ENCODE results near the gene SLC6A3. TPM values are rescaled to one million over a fixed set of nuclear protein-coding genes. Genes with fewer than 3 reads are reported as not detected.

SLC6A3 gene
- total RNA-seq, 1 experiment from 2014 or later, result not detected

DNA sequence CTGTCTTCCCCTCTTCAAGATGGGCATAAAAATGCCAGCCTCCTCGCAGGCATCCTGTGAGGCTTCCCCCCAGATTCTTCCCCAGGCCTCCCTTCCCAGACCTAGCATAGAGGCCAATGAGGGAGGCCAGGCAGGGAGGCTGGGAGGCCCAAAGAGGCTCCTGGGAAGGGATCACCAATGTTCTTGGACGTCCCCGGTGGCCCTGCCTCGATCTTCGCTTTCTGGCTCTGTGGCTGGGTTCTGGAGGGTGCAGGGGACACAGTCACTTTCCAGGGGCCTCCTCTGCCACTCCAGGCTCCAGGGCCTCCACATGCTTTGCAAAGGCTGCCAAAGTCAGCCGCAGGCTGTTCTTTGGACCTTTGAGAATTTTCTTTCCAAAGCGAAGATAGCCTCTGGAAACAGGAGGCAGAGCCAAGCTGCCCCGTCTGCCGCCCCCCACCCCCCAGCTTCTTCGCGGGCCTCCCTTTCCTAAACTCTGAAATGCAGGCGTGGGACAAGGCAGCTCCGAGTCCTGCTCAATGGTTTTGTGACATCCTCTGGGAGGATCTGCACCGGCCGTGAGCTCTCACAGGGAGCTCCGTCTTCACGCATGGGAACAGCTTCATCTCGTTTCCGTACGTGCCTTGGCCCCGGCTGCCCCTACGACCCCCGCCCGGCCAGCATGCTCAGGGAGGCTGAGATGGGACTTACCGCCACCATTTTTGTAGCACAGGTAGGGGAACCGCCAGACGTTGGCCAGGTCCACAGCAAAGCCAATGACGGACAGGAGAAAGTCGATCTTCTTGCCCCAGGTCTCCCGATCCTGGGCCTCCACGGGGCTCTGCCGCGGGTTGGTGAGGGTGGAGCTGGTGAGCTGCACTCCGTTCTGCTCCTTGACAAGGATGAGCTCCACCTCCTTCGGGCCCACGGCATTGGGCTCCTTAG lies 2.8 kb downstream of the SLC6A3 start:
- H3K9me3 ChIP-seq (ENCODE audit: low read depth, low read length, poor library complexity, severe bottlenecking), result no peaks in the 10 kb centered on the region
- no peaks in the 10 kb centered on the region for H3K36me3 ChIP-seq (ENCODE audit: insufficient read depth, low read length, poor library complexity, severe bottlenecking)
- ChIA-PET POLR2A (ENCODE audit: low non-redundant PET) (no interaction called here), CTCF (no interaction called here)
- DNase-seq (ENCODE audit: low spot score), result no peak
- H3K4me3 ChIP-seq (ENCODE audit: low read depth, low read length, poor library complexity, severe bottlenecking), result no peak overlapping the region
- H3K4me1 ChIP-seq (ENCODE audit: insufficient read depth, low read length, poor library complexity, severe bottlenecking), result no peaks in the 10 kb centered on the region
- no peak for TF ChIP-seq EZH2 (IDR thresholded peaks at IDR 0.05; ENCODE audit: borderline replicate concordance, low read depth, low read length, poor library complexity, severe bottlenecking)
- TF ChIP-seq, protein P1, sequence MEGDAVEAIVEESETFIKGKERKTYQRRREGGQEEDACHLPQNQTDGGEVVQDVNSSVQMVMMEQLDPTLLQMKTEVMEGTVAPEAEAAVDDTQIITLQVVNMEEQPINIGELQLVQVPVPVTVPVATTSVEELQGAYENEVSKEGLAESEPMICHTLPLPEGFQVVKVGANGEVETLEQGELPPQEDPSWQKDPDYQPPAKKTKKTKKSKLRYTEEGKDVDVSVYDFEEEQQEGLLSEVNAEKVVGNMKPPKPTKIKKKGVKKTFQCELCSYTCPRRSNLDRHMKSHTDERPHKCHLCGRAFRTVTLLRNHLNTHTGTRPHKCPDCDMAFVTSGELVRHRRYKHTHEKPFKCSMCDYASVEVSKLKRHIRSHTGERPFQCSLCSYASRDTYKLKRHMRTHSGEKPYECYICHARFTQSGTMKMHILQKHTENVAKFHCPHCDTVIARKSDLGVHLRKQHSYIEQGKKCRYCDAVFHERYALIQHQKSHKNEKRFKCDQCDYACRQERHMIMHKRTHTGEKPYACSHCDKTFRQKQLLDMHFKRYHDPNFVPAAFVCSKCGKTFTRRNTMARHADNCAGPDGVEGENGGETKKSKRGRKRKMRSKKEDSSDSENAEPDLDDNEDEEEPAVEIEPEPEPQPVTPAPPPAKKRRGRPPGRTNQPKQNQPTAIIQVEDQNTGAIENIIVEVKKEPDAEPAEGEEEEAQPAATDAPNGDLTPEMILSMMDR (conservative IDR thresholded peaks at IDR 0.05; ENCODE audit: low read depth, low read length), result no peak
- no peak overlapping the region for H3K27ac ChIP-seq (ENCODE audit: low read depth, low read length, poor library complexity, severe bottlenecking)
- intact Hi-C loops (cut with micrococcal nuclease; ENCODE audit: unreplicated experiment), result no loop called here
- H3K27me3 ChIP-seq (replicated peaks; ENCODE audit: insufficient read depth, low read depth, low read length, poor library complexity), result peaks cover 75% of the 10 kb centered on the region
- BruUV-seq (replicated peaks), result no TSS peak

DNA sequence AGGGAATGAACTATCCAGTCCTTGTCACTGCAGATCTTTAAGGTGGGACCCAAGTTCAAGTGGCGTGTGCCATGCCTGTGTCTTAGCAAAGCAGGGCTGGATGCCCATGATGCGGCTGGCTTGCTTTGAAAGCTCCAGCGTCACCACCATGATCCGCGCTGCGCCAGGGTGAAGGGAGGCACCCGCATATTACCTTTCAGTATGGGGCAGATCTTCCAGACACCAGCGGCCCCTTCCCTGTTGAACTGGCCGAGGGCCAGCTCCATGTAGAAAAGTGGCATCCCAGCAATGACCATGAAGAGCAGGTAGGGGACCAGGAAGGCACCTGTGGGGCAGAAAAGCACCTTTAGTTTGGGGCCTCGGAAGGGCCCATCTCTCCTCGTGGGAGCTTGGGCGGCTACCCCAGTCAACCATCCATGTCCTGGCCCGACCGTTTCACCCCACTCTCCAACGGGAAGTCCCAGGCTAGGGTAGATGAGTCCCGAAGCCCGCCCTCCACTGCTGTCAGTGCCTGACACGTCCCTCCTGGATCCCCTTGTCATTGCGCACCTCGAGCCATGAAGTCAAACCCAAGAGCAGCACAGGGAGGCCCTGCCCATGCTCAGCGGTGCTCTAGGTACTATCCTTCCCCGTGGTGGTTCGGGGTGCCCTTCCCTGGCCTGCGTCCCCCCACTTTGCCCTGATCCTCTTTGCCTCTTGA lies 3.9 kb downstream of the SLC6A3 start:
- H3K4me1 ChIP-seq (ENCODE audit: insufficient read depth, low read length, poor library complexity, severe bottlenecking), result no peaks in the 10 kb centered on the region
- ChIA-PET POLR2A (ENCODE audit: low non-redundant PET) (no interaction called here), CTCF (no interaction called here)
- TF ChIP-seq, protein P1 (conservative IDR thresholded peaks at IDR 0.05; ENCODE audit: low read depth, low read length), result no peak
- TF ChIP-seq EZH2 (IDR thresholded peaks at IDR 0.05; ENCODE audit: borderline replicate concordance, low read depth, low read length, poor library complexity, severe bottlenecking), result no peak
- DNase-seq (ENCODE audit: low spot score), result no peak
- H3K27ac ChIP-seq (ENCODE audit: low read depth, low read length, poor library complexity, severe bottlenecking), result no peak overlapping the region
- BruUV-seq (replicated peaks), result no TSS peak
- H3K4me3 ChIP-seq (ENCODE audit: low read depth, low read length, poor library complexity, severe bottlenecking), result no peak overlapping the region
- no peaks in the 10 kb centered on the region for H3K9me3 ChIP-seq (ENCODE audit: low read depth, low read length, poor library complexity, severe bottlenecking)
- H3K27me3 ChIP-seq (replicated peaks; ENCODE audit: insufficient read depth, low read depth, low read length, poor library complexity), result peaks cover 70% of the 10 kb centered on the region
- H3K36me3 ChIP-seq (ENCODE audit: insufficient read depth, low read length, poor library complexity, severe bottlenecking), result no peaks in the 10 kb centered on the region
- intact Hi-C loops (cut with micrococcal nuclease; ENCODE audit: unreplicated experiment), result no loop called here

DNA sequence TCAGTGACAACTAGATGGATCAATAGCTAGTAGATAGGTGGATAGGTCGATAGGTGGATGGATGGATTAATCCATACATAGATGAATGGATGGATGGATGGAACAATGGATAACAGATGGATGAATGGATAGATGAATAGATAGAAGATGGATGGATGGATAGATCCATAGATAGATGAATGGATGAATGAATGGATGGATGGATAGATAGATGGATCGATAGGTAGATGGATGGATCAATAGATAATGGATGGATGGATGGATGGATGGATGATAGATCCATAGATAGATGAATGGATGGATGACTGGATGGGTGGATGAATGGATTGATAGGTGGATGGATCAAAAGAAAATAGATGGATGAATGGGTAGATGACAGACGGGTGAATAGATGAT lies 5.1 kb downstream of the SLC6A3 start:
- BruUV-seq (replicated peaks), result no TSS peak
- DNase-seq (ENCODE audit: low spot score), result no peak
- TF ChIP-seq EZH2 (IDR thresholded peaks at IDR 0.05; ENCODE audit: borderline replicate concordance, low read depth, low read length, poor library complexity, severe bottlenecking), result no peak
- TF ChIP-seq, protein P1 (conservative IDR thresholded peaks at IDR 0.05; ENCODE audit: low read depth, low read length), result no peak
- H3K4me3 ChIP-seq (ENCODE audit: low read depth, low read length, poor library complexity, severe bottlenecking), result no peak overlapping the region
- POLR2A ChIA-PET (ENCODE audit: low non-redundant PET), result no interaction called here
- no peaks in the 10 kb centered on the region for H3K9me3 ChIP-seq (ENCODE audit: low read depth, low read length, poor library complexity, severe bottlenecking)
- CTCF ChIA-PET, result no interaction called here
- H3K27me3 ChIP-seq (replicated peaks; ENCODE audit: insufficient read depth, low read depth, low read length, poor library complexity), result peaks cover 58% of the 10 kb centered on the region
- no peak overlapping the region for H3K27ac ChIP-seq (ENCODE audit: low read depth, low read length, poor library complexity, severe bottlenecking)
- intact Hi-C loops (cut with micrococcal nuclease; ENCODE audit: unreplicated experiment), result no loop called here
- H3K36me3 ChIP-seq (ENCODE audit: insufficient read depth, low read length, poor library complexity, severe bottlenecking), result no peaks in the 10 kb centered on the region
- H3K4me1 ChIP-seq (ENCODE audit: insufficient read depth, low read length, poor library complexity, severe bottlenecking), result no peaks in the 10 kb centered on the region
